ENCODE measurements around the gene LIF.

- TF ChIP-seq CTCF (IDR thresholded peaks at IDR 0.05; ENCODE audit: insufficient read depth, low read length, poor library complexity, severe bottlenecking) (no peak), EZH2phosphoT487 (conservative IDR thresholded peaks at IDR 0.05; ENCODE audit: low read length) (no peak)
These were observed 54.1 kb downstream of the LIF start for GRCh38 chr22:30192427-30192826.
